ENCODE measurements around the gene PLOD3.

DNA sequence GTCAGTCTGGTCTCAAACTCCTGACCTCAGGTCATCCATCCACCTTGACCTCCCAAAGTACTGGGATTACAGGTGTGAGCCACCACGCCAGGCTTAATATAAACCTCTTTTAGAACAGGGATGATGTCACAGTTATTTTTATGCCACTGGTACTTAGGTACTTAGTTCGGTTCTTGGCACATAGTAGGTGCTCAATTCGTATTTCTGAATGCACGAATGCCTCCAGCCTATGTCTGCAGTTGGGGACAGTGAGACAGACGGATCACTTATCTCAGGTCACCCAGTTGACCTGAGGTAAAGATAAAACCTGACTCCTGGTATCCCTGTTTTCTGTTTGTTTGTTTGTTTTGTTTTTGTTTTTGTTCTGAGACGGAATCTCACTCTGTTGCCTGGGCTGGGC is 31.2 kb downstream of the PLOD3 start:
- TF ChIP-seq CTCF (conservative IDR thresholded peaks at IDR 0.05), result no peak
- TF ChIP-seq ZFX (IDR thresholded peaks at IDR 0.05), result no peak

All from C4-2B (cell line).